ENCODE data around the gene BRSK2. TPM values are rescaled to one million over a fixed set of nuclear protein-coding genes. Genes with fewer than 3 reads are reported as not detected.

The BRSK2 gene
- polyA plus RNA-seq, 1 of the 3 experiments (the other 2 are of a cell fraction): 0.64 TPM

- peak overlapping the region in 1 of 2 experiments; percentile 35; a peak in 1 of 4 replicates for H3K27ac ChIP-seq (ENCODE audit: low read depth in 2 of 2, low read length in 1 of 2)
- no peaks in the 10 kb centered on the region for H3F3A ChIP-seq (replicated peaks; ENCODE audit: insufficient read depth)
- no peaks in the 10 kb centered on the region for H3K36me3 ChIP-seq (replicated peaks in 1 of 2; ENCODE audit: control insufficient read depth in 1 of 2, insufficient read depth in 2 of 2, low read length in 1 of 2)
- peaks cover 44% of the 10 kb centered on the region for H3K79me2 ChIP-seq (ENCODE audit: insufficient read depth)
- H3K9ac ChIP-seq: no peak overlapping the region
- H4K20me1 ChIP-seq (ENCODE audit: insufficient read depth): peaks cover 77% of the 10 kb centered on the region
- no peak for DNase-seq
- WGBS (ENCODE audit: low lambda C conversion rate): 91% methylated on average over 12 of the region's 23 CpGs
- peaks cover 0 to 37% of the 10 kb centered on the region in 2 experiments; a peak in 1 of 4 replicates for H3K4me1 ChIP-seq (ENCODE audit: control insufficient read depth in 1 of 2, insufficient read depth in 2 of 2, low read depth in 1 of 2, low read length in 1 of 2)
- no peaks in the 10 kb centered on the region for H3K9me3 ChIP-seq
- no peak overlapping the region for H3K4me2 ChIP-seq
- no peak overlapping the region for H3K4me3 ChIP-seq (ENCODE audit: low read depth in 2 of 2, low read length in 1 of 2)
- POLR2A ChIA-PET: no interaction called here
- TF ChIP-seq SIN3A (IDR thresholded peaks at IDR 0.05; ENCODE audit: borderline replicate concordance, low read depth, low read length): no peak
- TF ChIP-seq TEAD4 (IDR thresholded peaks at IDR 0.05; ENCODE audit: borderline replicate concordance, insufficient read depth): no peak
- no peak for TF ChIP-seq ZBTB33 (IDR thresholded peaks at IDR 0.05; ENCODE audit: borderline replicate concordance, low read depth)
- no peak for TF ChIP-seq NRF1 (IDR thresholded peaks at IDR 0.05; ENCODE audit: low read depth, low read length)
- TF ChIP-seq ELF1 (IDR thresholded peaks at IDR 0.05): no peak
- CTCF ChIA-PET: interaction anchor here (0.6 to 2.0 kb wide), 2 partner anchors 27 to 28 kb away, joined by 3 to 6 read pairs; no protein-coding TSS in a partner anchor
- H2AFZ ChIP-seq (ENCODE audit: low read depth): no peak overlapping the region
- H3K9me2 ChIP-seq: no peaks in the 10 kb centered on the region
- H3K27me3 ChIP-seq (ENCODE audit: insufficient read depth): no peaks in the 10 kb centered on the region
Measured at GRCh38 chr11:1487851-1488574, 98.3 kb downstream of the BRSK2 start.

GRCh38 chr11:1488575-1489180, 98.9 kb downstream of the BRSK2 start:
- POLR2A ChIA-PET: no interaction called here
- Histone ChIP-seq H3K9me2 (no peaks in the 10 kb centered on the region), H3K27ac (ENCODE audit: low read depth in 2 of 2, low read length in 1 of 2) (no peak overlapping the region; a peak in 1 of 4 replicates), H3K79me2 (ENCODE audit: insufficient read depth) (peaks cover 50% of the 10 kb centered on the region), H3K27me3 (ENCODE audit: insufficient read depth) (no peaks in the 10 kb centered on the region), H3K4me1 (ENCODE audit: control insufficient read depth in 1 of 2, insufficient read depth in 2 of 2, low read depth in 1 of 2, low read length in 1 of 2) (peaks cover 0 to 37% of the 10 kb centered on the region in 2 experiments; a peak in 1 of 4 replicates), H3K36me3 (replicated peaks in 1 of 2; ENCODE audit: control insufficient read depth in 1 of 2, insufficient read depth in 2 of 2, low read length in 1 of 2) (no peaks in the 10 kb centered on the region), H3K9me3 (0 out of 2 replicates have a peak, but pooled peaks cover 2% of the 10 kb centered on the region), H4K20me1 (ENCODE audit: insufficient read depth) (peaks cover 70% of the 10 kb centered on the region), H3K4me3 (ENCODE audit: low read depth in 2 of 2, low read length in 1 of 2) (no peak overlapping the region), H2AFZ (ENCODE audit: low read depth) (no peak overlapping the region), H3K4me2 (no peak overlapping the region), H3F3A (replicated peaks; ENCODE audit: insufficient read depth) (no peaks in the 10 kb centered on the region), H3K9ac (no peak overlapping the region)
- WGBS (ENCODE audit: low lambda C conversion rate): 90% methylated on average over 17 of the region's 20 CpGs
- TF ChIP-seq GATA2 (CRISPR knock-in tag; IDR thresholded peaks at IDR 0.05) (no peak), YY1 (IDR thresholded peaks at IDR 0.05; ENCODE audit: low read depth) (no peak), GABPA (IDR thresholded peaks at IDR 0.05; ENCODE audit: low read depth) (no peak), RXRA (IDR thresholded peaks at IDR 0.05; ENCODE audit: borderline replicate concordance, low read depth) (no peak), MXI1 (IDR thresholded peaks at IDR 0.05; ENCODE audit: low read depth, low read length) (no peak), PBX3 (IDR thresholded peaks at IDR 0.05) (no peak), TAF1 (IDR thresholded peaks at IDR 0.05; ENCODE audit: borderline replicate concordance, low read depth, low read length) (no peak), FOSL2 (IDR thresholded peaks at IDR 0.05; ENCODE audit: borderline replicate concordance, low read depth) (no peak), ZBTB33 (IDR thresholded peaks at IDR 0.05; ENCODE audit: borderline replicate concordance, low read depth) (no peak), EP300 (IDR thresholded peaks at IDR 0.05; ENCODE audit: borderline replicate concordance in 1 of 2, low read depth in 1 of 2, low read length in 1 of 2) (no peak), MEF2A (IDR thresholded peaks at IDR 0.05; ENCODE audit: borderline replicate concordance, low read depth) (no peak), RFX5 (IDR thresholded peaks at IDR 0.05; ENCODE audit: low read length) (no peak), RAD21 (IDR thresholded peaks at IDR 0.05; ENCODE audit: low read length) (no peak), RCOR1 (IDR thresholded peaks at IDR 0.05; ENCODE audit: low read length) (no peak), JUND (IDR thresholded peaks at IDR 0.05) (no peak), MAX (IDR thresholded peaks at IDR 0.05; ENCODE audit: low read depth) (no peak)
- DNase-seq: no peak
- CTCF ChIA-PET: interaction anchor here (0.7 to 2.0 kb wide), 4 partner anchors 11 to 36 kb away, joined by 3 to 6 read pairs (median 3); no protein-coding TSS in a partner anchor
